Esophagus squamous epithelium (tissue), 4 donors: ENCODE data around the gene FRA10AC1.

ENCODE experiments used
- POLR2A ChIP-seq, 4 donors: fragments of 450-650 bp; IDR thresholded peaks; one replicate each; pipeline ENCODE4 v1.6.1; 2017; ENCODE audit warnings: antibody characterized with exemption in 4 of 4, mild to moderate bottlenecking in 4 of 4, moderate library complexity in 3 of 4
- TF ChIP-seq, protein P1 (sequence below), 6 experiments: fragments of 450-650 bp in 4 of 6; fragments of 200-600 bp in 2 of 6; sonication (generic) in 2 of 6; IDR thresholded peaks; one replicate each; pipeline ENCODE4 v1.5.1; 2016 to 2019; ENCODE audit warnings: antibody characterized with exemption in 6 of 6, mild to moderate bottlenecking in 4 of 6, moderate library complexity in 4 of 6

DNA sequence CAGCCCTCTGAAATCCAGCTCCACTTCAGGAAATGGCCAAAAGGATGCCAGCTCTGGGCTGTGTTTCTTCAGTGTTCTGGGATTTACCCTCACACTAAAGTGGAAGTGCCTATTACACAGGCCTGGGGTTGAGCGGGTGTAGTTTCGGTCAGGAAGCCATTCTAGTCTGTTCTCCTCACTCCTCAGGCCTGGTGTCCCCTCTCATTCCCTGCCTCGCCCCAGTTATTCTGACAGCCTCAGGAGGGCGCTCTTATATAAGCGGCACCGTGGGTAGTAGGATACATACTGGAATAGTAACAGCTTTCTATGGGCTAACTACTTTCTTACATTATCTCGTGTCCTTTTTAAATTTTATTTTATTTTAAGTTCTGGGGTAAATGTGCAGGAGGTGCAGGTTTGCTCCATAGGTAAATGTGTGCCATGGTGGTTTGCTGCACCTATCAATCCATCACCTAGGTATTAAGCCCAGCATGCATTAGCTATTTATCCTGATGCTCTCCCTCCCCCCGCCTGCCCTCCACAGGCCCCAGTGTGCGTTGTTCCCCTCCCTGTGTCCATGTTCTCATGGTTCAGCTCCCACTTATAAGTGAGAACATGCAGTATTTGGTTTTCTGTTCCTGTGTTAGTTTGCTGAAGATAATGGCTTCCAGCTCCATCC lies 43.1 kb upstream of the FRA10AC1 start:
- TF ChIP-seq, protein P1, sequence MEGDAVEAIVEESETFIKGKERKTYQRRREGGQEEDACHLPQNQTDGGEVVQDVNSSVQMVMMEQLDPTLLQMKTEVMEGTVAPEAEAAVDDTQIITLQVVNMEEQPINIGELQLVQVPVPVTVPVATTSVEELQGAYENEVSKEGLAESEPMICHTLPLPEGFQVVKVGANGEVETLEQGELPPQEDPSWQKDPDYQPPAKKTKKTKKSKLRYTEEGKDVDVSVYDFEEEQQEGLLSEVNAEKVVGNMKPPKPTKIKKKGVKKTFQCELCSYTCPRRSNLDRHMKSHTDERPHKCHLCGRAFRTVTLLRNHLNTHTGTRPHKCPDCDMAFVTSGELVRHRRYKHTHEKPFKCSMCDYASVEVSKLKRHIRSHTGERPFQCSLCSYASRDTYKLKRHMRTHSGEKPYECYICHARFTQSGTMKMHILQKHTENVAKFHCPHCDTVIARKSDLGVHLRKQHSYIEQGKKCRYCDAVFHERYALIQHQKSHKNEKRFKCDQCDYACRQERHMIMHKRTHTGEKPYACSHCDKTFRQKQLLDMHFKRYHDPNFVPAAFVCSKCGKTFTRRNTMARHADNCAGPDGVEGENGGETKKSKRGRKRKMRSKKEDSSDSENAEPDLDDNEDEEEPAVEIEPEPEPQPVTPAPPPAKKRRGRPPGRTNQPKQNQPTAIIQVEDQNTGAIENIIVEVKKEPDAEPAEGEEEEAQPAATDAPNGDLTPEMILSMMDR (IDR thresholded peaks at IDR 0.05), result no peak
- TF ChIP-seq POLR2A (IDR thresholded peaks at IDR 0.05), result no peak
